Right lobe of liver (tissue), 4 donors: ENCODE data around the gene RNASET2.

Source experiments
- CTCF ChIP-seq, 4 donors: fragments of 200-600 bp in 3 of 4; fragments of 450-650 bp in 1 of 4; IDR thresholded peaks; one replicate each; pipeline versions ENCODE4 v1.5.1 to v1.8.0; 2016 to 2022; ENCODE audit warnings: antibody characterized with exemption in 4 of 4, mild to moderate bottlenecking in 2 of 4
- POLR2A ChIP-seq: fragments of 450-650 bp; IDR thresholded peaks from one replicate; pipeline ENCODE4 v1.6.1; 2017; ENCODE audit warnings: antibody characterized with exemption, mild to moderate bottlenecking
- donor health status: DM: no; HTN: no; CAD: no.
- donor health status: DM: no; HTN: no; CAD: no.
- donor health status: DM: no; HTN: yes; CAD: no.

GRCh38 chr6:166960609-166960978 is 4.2 kb upstream of the RNASET2 start:
- no peak for TF ChIP-seq POLR2A
- TF ChIP-seq CTCF (IDR thresholded peaks at IDR 0.05): no peak
